ENCODE measurements around the gene LRRC3C.

LRRC3C gene

GRCh38 chr17:39950871-39951348 is 23.4 kb downstream of the LRRC3C start:
- no peak for DNase-seq

- DNase-seq, result no peak
These were observed 24.6 kb downstream of the LRRC3C start for GRCh38 chr17:39951924-39952679.

- DNase-seq, result peak; percentile 94
These were observed 25.3 kb downstream of the LRRC3C start for GRCh38 chr17:39952680-39953470.

- no peak for DNase-seq
These were observed 25.9 kb downstream of the LRRC3C start for GRCh38 chr17:39953471-39953888.

GRCh38 chr17:39954876-39955275 is 27.3 kb downstream of the LRRC3C start:
- DNase-seq, result no peak

GRCh38 chr17:39955726-39956225 is 28.2 kb downstream of the LRRC3C start:
- no peak for DNase-seq

- no peak for DNase-seq
These were observed 33.1 kb downstream of the LRRC3C start for GRCh38 chr17:39960524-39961041.

- DNase-seq, result no peak
These were observed 35.2 kb downstream of the LRRC3C start, which contains the start of gene GSDMA for GRCh38 chr17:39962642-39963220. GSDMA (plus strand) TSS chr17:39963004; CDS start chr17:39965688, 2,684 bp downstream.

- DNase-seq, result no peak
These were observed 36.3 kb downstream of the LRRC3C start for GRCh38 chr17:39963829-39964228.

GRCh38 chr17:39965017-39965699 is 37.6 kb downstream of the LRRC3C start:
- no peak for DNase-seq

GRCh38 chr17:39966771-39967170 is 39.2 kb downstream of the LRRC3C start:
- DNase-seq, result no peak

- no peak for DNase-seq
These were observed 41.2 kb downstream of the LRRC3C start for GRCh38 chr17:39968761-39969160.

GRCh38 chr17:39969375-39969774 is 41.8 kb downstream of the LRRC3C start:
- no peak for DNase-seq

GRCh38 chr17:39970157-39970692 is 42.7 kb downstream of the LRRC3C start:
- DNase-seq, result no peak

- no peak for DNase-seq
These were observed 43.6 kb downstream of the LRRC3C start for GRCh38 chr17:39971076-39971603.

- no peak for DNase-seq
These were observed 44.7 kb downstream of the LRRC3C start for GRCh38 chr17:39972271-39972670.

- DNase-seq, result no peak
These were observed 46.0 kb downstream of the LRRC3C start for GRCh38 chr17:39973496-39973895.

GRCh38 chr17:39974433-39974832 is 46.9 kb downstream of the LRRC3C start:
- no peak for DNase-seq

GRCh38 chr17:39975801-39976200 is 48.3 kb downstream of the LRRC3C start:
- DNase-seq, result no peak

- no peak for DNase-seq
These were observed 51.6 kb downstream of the LRRC3C start for GRCh38 chr17:39979016-39979670.

- no peak for DNase-seq
These were observed 52.4 kb downstream of the LRRC3C start for GRCh38 chr17:39979893-39980350.
